ENCODE results near the gene PDXK.

PDXK gene

GRCh38 chr21:43808832-43809251 is 89.9 kb downstream of the PDXK start:
- no peak for DNase-seq

- DNase-seq, result no peak
These were observed 90.4 kb downstream of the PDXK start for GRCh38 chr21:43809346-43809799.

- DNase-seq, result no peak
These were observed 91.0 kb downstream of the PDXK start for GRCh38 chr21:43809853-43810504.

- DNase-seq, result peak; percentile 97
These were observed 91.8 kb downstream of the PDXK start for GRCh38 chr21:43810505-43811261.

GRCh38 chr21:43811262-43812105 is 92.6 kb downstream of the PDXK start:
- DNase-seq, result no peak

All from OCI-M1 (cell line).